Breast epithelium (tissue), 3 donors: ENCODE results near the gene ITGB3BP.

Experiments
- CTCF ChIP-seq, 3 donors: fragments of 450-650 bp; IDR thresholded peaks; one replicate each; pipeline ENCODE4 v1.5.1; 2016 to 2017; ENCODE audit warnings: antibody characterized with exemption in 3 of 3, mild to moderate bottlenecking in 3 of 3, moderate library complexity in 3 of 3
- POLR2A ChIP-seq: fragments of 450-650 bp; IDR thresholded peaks from one replicate; pipeline ENCODE4 v1.6.1; 2016; ENCODE audit warnings: antibody characterized with exemption, mild to moderate bottlenecking, moderate library complexity

- no peak for TF ChIP-seq CTCF (IDR thresholded peaks at IDR 0.05)
- no peak for TF ChIP-seq POLR2A
Observed at GRCh38 chr1:63534406-63534805, 11.4 kb upstream of the ITGB3BP start.
